Measurements from ENCODE around the gene MGLL.

The MGLL gene

GRCh38 chr3:127764301-127764700 lies 58.0 kb downstream of the MGLL start:
- H4K8ac ChIP-seq (ENCODE audit: low read depth, low read length): no peak overlapping the region
- H3K56ac ChIP-seq (ENCODE audit: low read length): no peak overlapping the region
- no CpG with 5 or more reads among the region's 8 CpGs for WGBS (ENCODE audit: extremely low coverage, insufficient coverage, low lambda C conversion rate)
- no peak overlapping the region for H3K4me3 ChIP-seq (ENCODE audit: low read length)
- no peaks in the 10 kb centered on the region for H3K79me1 ChIP-seq (ENCODE audit: low read length)
- H3K4ac ChIP-seq (ENCODE audit: low read depth, low read length): no peak overlapping the region
- no peak overlapping the region for H2BK15ac ChIP-seq (replicated peaks; ENCODE audit: low read depth)
- no peak overlapping the region for H3K9ac ChIP-seq (ENCODE audit: low read length)
- no peak overlapping the region for H2AK5ac ChIP-seq (ENCODE audit: low read length)
- no peaks in the 10 kb centered on the region for H3K4me1 ChIP-seq (ENCODE audit: control insufficient read depth, low read depth, low read length)
- no peak overlapping the region for H2BK120ac ChIP-seq (ENCODE audit: low read depth, low read length)
- H2BK5ac ChIP-seq (ENCODE audit: low read length): no peak overlapping the region
- no peak overlapping the region for H3K4me2 ChIP-seq (ENCODE audit: low read length)
- no peak overlapping the region for H3K23ac ChIP-seq (ENCODE audit: low read length)
- H3K18ac ChIP-seq (ENCODE audit: low read length): no peak overlapping the region
- no peaks in the 10 kb centered on the region for H3K27me3 ChIP-seq (ENCODE audit: insufficient read depth, low read length, poor library complexity)
- no peak overlapping the region for H4K5ac ChIP-seq (ENCODE audit: low read length)
- no peak overlapping the region for H3K27ac ChIP-seq (ENCODE audit: low read depth, low read length)
- DNase-seq: no peak
- H3K36me3 ChIP-seq (ENCODE audit: control insufficient read depth, insufficient read depth, low read length): no peaks in the 10 kb centered on the region
- H3K79me2 ChIP-seq (ENCODE audit: control insufficient read depth, insufficient read depth, low read length): no peaks in the 10 kb centered on the region

- Histone ChIP-seq H3K79me2 (ENCODE audit: control insufficient read depth, insufficient read depth, low read length) (no peaks in the 10 kb centered on the region), H3K36me3 (ENCODE audit: control insufficient read depth, insufficient read depth, low read length) (no peaks in the 10 kb centered on the region), H2BK15ac (replicated peaks; ENCODE audit: low read depth) (no peak overlapping the region), H3K56ac (ENCODE audit: low read length) (no peak overlapping the region), H4K8ac (ENCODE audit: low read depth, low read length) (no peak overlapping the region), H3K27me3 (ENCODE audit: insufficient read depth, low read length, poor library complexity) (no peaks in the 10 kb centered on the region), H3K4me3 (ENCODE audit: low read length) (no peak overlapping the region), H3K4me1 (ENCODE audit: control insufficient read depth, low read depth, low read length) (no peaks in the 10 kb centered on the region), H3K27ac (ENCODE audit: low read depth, low read length) (no peak overlapping the region), H3K23ac (ENCODE audit: low read length) (no peak overlapping the region), H3K9ac (ENCODE audit: low read length) (no peak overlapping the region), H3K18ac (ENCODE audit: low read length) (no peak overlapping the region), H3K79me1 (ENCODE audit: low read length) (no peaks in the 10 kb centered on the region), H2BK120ac (ENCODE audit: low read depth, low read length) (no peak overlapping the region), H2AK5ac (ENCODE audit: low read length) (no peak overlapping the region), H3K4me2 (ENCODE audit: low read length) (no peak overlapping the region), H2BK5ac (ENCODE audit: low read length) (no peak overlapping the region), H4K5ac (ENCODE audit: low read length) (no peak overlapping the region), H3K4ac (ENCODE audit: low read depth, low read length) (no peak overlapping the region)
- no peak for DNase-seq
- no CpG with 5 or more reads among the region's 7 CpGs for WGBS (ENCODE audit: extremely low coverage, insufficient coverage, low lambda C conversion rate)
These were observed 58.5 kb downstream of the MGLL start for GRCh38 chr3:127763816-127764215.

GRCh38 chr3:127763337-127763736 lies 59.0 kb downstream of the MGLL start:
- Histone ChIP-seq H2BK5ac (ENCODE audit: low read length) (no peak overlapping the region), H2BK120ac (ENCODE audit: low read depth, low read length) (no peak overlapping the region), H3K4ac (ENCODE audit: low read depth, low read length) (no peak overlapping the region), H3K4me1 (ENCODE audit: control insufficient read depth, low read depth, low read length) (no peaks in the 10 kb centered on the region), H3K4me3 (ENCODE audit: low read length) (no peak overlapping the region), H3K79me2 (ENCODE audit: control insufficient read depth, insufficient read depth, low read length) (no peaks in the 10 kb centered on the region), H3K27me3 (ENCODE audit: insufficient read depth, low read length, poor library complexity) (no peaks in the 10 kb centered on the region), H4K5ac (ENCODE audit: low read length) (no peak overlapping the region), H3K27ac (ENCODE audit: low read depth, low read length) (no peak overlapping the region), H3K79me1 (ENCODE audit: low read length) (no peaks in the 10 kb centered on the region), H4K8ac (ENCODE audit: low read depth, low read length) (no peak overlapping the region), H3K18ac (ENCODE audit: low read length) (no peak overlapping the region), H3K56ac (ENCODE audit: low read length) (no peak overlapping the region), H2BK15ac (replicated peaks; ENCODE audit: low read depth) (no peak overlapping the region), H3K36me3 (ENCODE audit: control insufficient read depth, insufficient read depth, low read length) (no peaks in the 10 kb centered on the region), H3K4me2 (ENCODE audit: low read length) (no peak overlapping the region), H2AK5ac (ENCODE audit: low read length) (no peak overlapping the region), H3K23ac (ENCODE audit: low read length) (no peak overlapping the region), H3K9ac (ENCODE audit: low read length) (no peak overlapping the region)
- no peak for DNase-seq
- no CpG with 5 or more reads among the region's 8 CpGs for WGBS (ENCODE audit: extremely low coverage, insufficient coverage, low lambda C conversion rate)

GRCh38 chr3:127762787-127763105 lies 59.6 kb downstream of the MGLL start:
- H3K56ac ChIP-seq (ENCODE audit: low read length): no peak overlapping the region
- no peaks in the 10 kb centered on the region for H3K27me3 ChIP-seq (ENCODE audit: insufficient read depth, low read length, poor library complexity)
- H2BK120ac ChIP-seq (ENCODE audit: low read depth, low read length): no peak overlapping the region
- no peak overlapping the region for H2BK15ac ChIP-seq (replicated peaks; ENCODE audit: low read depth)
- no peak for DNase-seq
- H3K79me1 ChIP-seq (ENCODE audit: low read length): no peaks in the 10 kb centered on the region
- no peak overlapping the region for H3K4me3 ChIP-seq (ENCODE audit: low read length)
- no peak overlapping the region for H3K23ac ChIP-seq (ENCODE audit: low read length)
- no peak overlapping the region for H3K9ac ChIP-seq (ENCODE audit: low read length)
- WGBS (ENCODE audit: extremely low coverage, insufficient coverage, low lambda C conversion rate): no CpG with 5 or more reads among the region's 1 CpG
- no peak overlapping the region for H2AK5ac ChIP-seq (ENCODE audit: low read length)
- H3K36me3 ChIP-seq (ENCODE audit: control insufficient read depth, insufficient read depth, low read length): no peaks in the 10 kb centered on the region
- H3K27ac ChIP-seq (ENCODE audit: low read depth, low read length): no peak overlapping the region
- no peak overlapping the region for H3K4ac ChIP-seq (ENCODE audit: low read depth, low read length)
- H3K18ac ChIP-seq (ENCODE audit: low read length): no peak overlapping the region
- no peaks in the 10 kb centered on the region for H3K4me1 ChIP-seq (ENCODE audit: control insufficient read depth, low read depth, low read length)
- no peak overlapping the region for H3K4me2 ChIP-seq (ENCODE audit: low read length)
- H3K79me2 ChIP-seq (ENCODE audit: control insufficient read depth, insufficient read depth, low read length): no peaks in the 10 kb centered on the region
- H4K8ac ChIP-seq (ENCODE audit: low read depth, low read length): no peak overlapping the region
- no peak overlapping the region for H2BK5ac ChIP-seq (ENCODE audit: low read length)
- H4K5ac ChIP-seq (ENCODE audit: low read length): no peak overlapping the region

- Histone ChIP-seq H2BK15ac (replicated peaks; ENCODE audit: low read depth) (no peak overlapping the region), H3K9ac (ENCODE audit: low read length) (no peak overlapping the region), H3K4ac (ENCODE audit: low read depth, low read length) (no peak overlapping the region), H3K23ac (ENCODE audit: low read length) (no peak overlapping the region), H3K18ac (ENCODE audit: low read length) (no peak overlapping the region), H3K27me3 (ENCODE audit: insufficient read depth, low read length, poor library complexity) (no peaks in the 10 kb centered on the region), H3K27ac (ENCODE audit: low read depth, low read length) (no peak overlapping the region), H3K4me1 (ENCODE audit: control insufficient read depth, low read depth, low read length) (no peaks in the 10 kb centered on the region), H3K56ac (ENCODE audit: low read length) (no peak overlapping the region), H3K36me3 (ENCODE audit: control insufficient read depth, insufficient read depth, low read length) (no peaks in the 10 kb centered on the region), H2BK120ac (ENCODE audit: low read depth, low read length) (no peak overlapping the region), H2AK5ac (ENCODE audit: low read length) (no peak overlapping the region), H2BK5ac (ENCODE audit: low read length) (no peak overlapping the region), H3K79me1 (ENCODE audit: low read length) (no peaks in the 10 kb centered on the region), H3K4me3 (ENCODE audit: low read length) (no peak overlapping the region), H4K8ac (ENCODE audit: low read depth, low read length) (no peak overlapping the region), H3K79me2 (ENCODE audit: control insufficient read depth, insufficient read depth, low read length) (no peaks in the 10 kb centered on the region), H4K5ac (ENCODE audit: low read length) (no peak overlapping the region), H3K4me2 (ENCODE audit: low read length) (no peak overlapping the region)
- no CpG with 5 or more reads among the region's 15 CpGs for WGBS (ENCODE audit: extremely low coverage, insufficient coverage, low lambda C conversion rate)
- no peak for DNase-seq
These were observed 60.1 kb downstream of the MGLL start for GRCh38 chr3:127762077-127762786.

GRCh38 chr3:127761441-127761801 lies 60.9 kb downstream of the MGLL start:
- H3K79me2 ChIP-seq (ENCODE audit: control insufficient read depth, insufficient read depth, low read length): no peaks in the 10 kb centered on the region
- H3K4me3 ChIP-seq (ENCODE audit: low read length): no peak overlapping the region
- H3K27ac ChIP-seq (ENCODE audit: low read depth, low read length): no peak overlapping the region
- no peak overlapping the region for H3K18ac ChIP-seq (ENCODE audit: low read length)
- no peak overlapping the region for H3K4me2 ChIP-seq (ENCODE audit: low read length)
- WGBS (ENCODE audit: extremely low coverage, insufficient coverage, low lambda C conversion rate): no CpG with 5 or more reads among the region's 12 CpGs
- H3K56ac ChIP-seq (ENCODE audit: low read length): no peak overlapping the region
- no peak overlapping the region for H3K4ac ChIP-seq (ENCODE audit: low read depth, low read length)
- no peak overlapping the region for H2BK5ac ChIP-seq (ENCODE audit: low read length)
- no peak overlapping the region for H2BK15ac ChIP-seq (replicated peaks; ENCODE audit: low read depth)
- H3K36me3 ChIP-seq (ENCODE audit: control insufficient read depth, insufficient read depth, low read length): no peaks in the 10 kb centered on the region
- no peaks in the 10 kb centered on the region for H3K27me3 ChIP-seq (ENCODE audit: insufficient read depth, low read length, poor library complexity)
- H4K8ac ChIP-seq (ENCODE audit: low read depth, low read length): no peak overlapping the region
- DNase-seq: no peak
- H2AK5ac ChIP-seq (ENCODE audit: low read length): no peak overlapping the region
- no peaks in the 10 kb centered on the region for H3K4me1 ChIP-seq (ENCODE audit: control insufficient read depth, low read depth, low read length)
- H3K79me1 ChIP-seq (ENCODE audit: low read length): no peaks in the 10 kb centered on the region
- H3K23ac ChIP-seq (ENCODE audit: low read length): no peak overlapping the region
- H4K5ac ChIP-seq (ENCODE audit: low read length): no peak overlapping the region
- no peak overlapping the region for H3K9ac ChIP-seq (ENCODE audit: low read length)
- H2BK120ac ChIP-seq (ENCODE audit: low read depth, low read length): no peak overlapping the region

Measured in mesendoderm (in vitro differentiated cells).